Measurements from ENCODE around the gene FANCD2OS.
A peak's percentile ranks its signal among the peaks of the same experiment; 100 is the strongest.

The FANCD2OS gene

DNA sequence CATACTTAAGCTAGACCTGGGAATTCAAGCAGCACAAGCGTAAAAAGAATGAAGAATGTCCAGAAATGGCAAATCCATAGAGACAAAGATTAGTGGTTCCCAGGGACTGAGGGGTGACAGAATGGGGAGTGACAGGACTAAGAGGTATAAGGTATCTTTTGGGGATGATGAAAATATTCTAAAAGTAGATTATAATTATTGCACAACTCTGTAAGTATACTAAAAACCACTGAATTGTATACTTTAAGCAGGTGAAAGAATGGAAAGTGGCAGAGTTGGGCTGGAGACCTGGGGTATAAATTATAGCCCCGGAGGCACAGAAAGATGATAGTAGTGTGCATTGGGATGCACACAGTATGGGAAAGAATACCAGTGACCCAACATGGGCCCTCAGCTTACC is 13.0 kb upstream of the FANCD2OS start:
- H3K4me3 ChIP-seq (replicated peaks; ENCODE audit: low read depth, low read length), result no peak overlapping the region
- no peak for TF ChIP-seq CTCF (IDR thresholded peaks at IDR 0.05; ENCODE audit: low read depth, low read length, missing control alignments)
- DNase-seq (ENCODE audit: extremely low read depth, low read depth), result no peak

- TF ChIP-seq CTCF (IDR thresholded peaks at IDR 0.05; ENCODE audit: low read depth, low read length, missing control alignments), result no peak
- DNase-seq (ENCODE audit: extremely low read depth, low read depth), result no peak
- no peak overlapping the region for H3K4me3 ChIP-seq (replicated peaks; ENCODE audit: low read depth, low read length)
Observed at GRCh38 chr3:10119376-10119775, 11.3 kb upstream of the FANCD2OS start.

- H3K4me3 ChIP-seq (replicated peaks; ENCODE audit: low read depth, low read length), result peak overlapping the region; percentile 84
- TF ChIP-seq CTCF (IDR thresholded peaks at IDR 0.05; ENCODE audit: low read depth, low read length, missing control alignments), result no peak
- no peak for DNase-seq (ENCODE audit: extremely low read depth, low read depth)
Observed at GRCh38 chr3:10116928-10117327, 8.9 kb upstream of the FANCD2OS start.

DNA sequence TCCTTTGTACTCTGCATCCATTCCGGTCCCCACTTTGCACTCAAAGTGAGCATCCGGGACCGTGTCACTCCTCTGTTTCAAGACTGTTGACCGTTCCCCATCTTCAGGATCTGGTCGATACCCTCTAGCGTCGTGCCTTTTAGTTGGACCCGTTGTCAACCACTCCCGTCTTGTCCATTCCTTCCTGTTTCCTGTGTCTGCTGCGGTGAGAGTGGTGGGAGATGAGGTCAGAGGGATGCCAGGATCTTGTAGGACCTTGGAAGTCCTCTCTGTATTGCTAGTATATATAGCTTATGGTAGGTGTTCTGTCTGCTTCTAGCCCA is 8.0 kb upstream of the FANCD2OS start:
- TF ChIP-seq CTCF (IDR thresholded peaks at IDR 0.05; ENCODE audit: low read depth, low read length, missing control alignments), result no peak
- DNase-seq (ENCODE audit: extremely low read depth, low read depth), result no peak
- H3K4me3 ChIP-seq (replicated peaks; ENCODE audit: low read depth, low read length), result peak overlapping the region; percentile 84

- peak; percentile 90 for DNase-seq (ENCODE audit: extremely low read depth, low read depth)
- TF ChIP-seq CTCF (IDR thresholded peaks at IDR 0.05; ENCODE audit: low read depth, low read length, missing control alignments), result no peak
- H3K4me3 ChIP-seq (replicated peaks; ENCODE audit: low read depth, low read length), result peak within 1 kb of the TSS; percentile 84
Observed at GRCh38 chr3:10115326-10116137, 7.5 kb upstream of the FANCD2OS start, which contains the start of gene BRK1. BRK1 (plus strand) TSS chr3:10115675; CDS start chr3:10115702, 27 bp downstream.

- no peak overlapping the region for H3K4me3 ChIP-seq (replicated peaks; ENCODE audit: low read depth, low read length)
- no peak for TF ChIP-seq CTCF (IDR thresholded peaks at IDR 0.05; ENCODE audit: low read depth, low read length, missing control alignments)
- no peak for DNase-seq (ENCODE audit: extremely low read depth, low read depth)
Observed at GRCh38 chr3:10106919-10107318, 1.1 kb downstream of the FANCD2OS start.

DNA sequence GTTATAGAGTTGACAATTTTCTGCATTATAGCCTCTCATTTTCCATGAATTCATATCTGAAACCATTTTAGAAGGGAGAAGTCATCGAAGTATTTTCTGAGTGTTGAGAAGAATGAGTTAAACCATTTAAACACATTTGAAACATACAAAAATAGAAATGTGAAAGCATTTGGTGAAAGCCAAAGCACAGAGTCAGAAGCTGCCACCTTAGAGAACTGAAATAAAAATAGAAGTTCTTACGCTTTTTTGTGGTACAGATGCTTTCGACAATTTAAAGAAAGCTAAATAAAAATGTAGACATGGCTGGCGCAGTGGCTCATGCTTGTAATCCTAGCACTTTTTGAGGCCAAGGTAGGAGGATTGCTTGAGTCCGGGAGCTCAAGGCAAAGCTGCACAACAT is 9.0 kb downstream of the FANCD2OS start:
- TF ChIP-seq CTCF (IDR thresholded peaks at IDR 0.05; ENCODE audit: low read depth, low read length, missing control alignments), result no peak
- H3K4me3 ChIP-seq (replicated peaks; ENCODE audit: low read depth, low read length), result no peak overlapping the region
- no peak for DNase-seq (ENCODE audit: extremely low read depth, low read depth)

Measured in HFF-Myc (cell line).